Neuron (in vitro differentiated cells): ENCODE measurements around the gene MAFF.

Experiments
- H2AFZ ChIP-seq: one replicate; pipeline ENCODE4 v1.6.1; 2013; ENCODE audit warnings: low read depth, mild to moderate bottlenecking, inconsistent platforms, low read length, moderate library complexity
- H3K27me3 ChIP-seq: one replicate; pipeline ENCODE4 v1.6.1; 2013; ENCODE audit warnings: low read length; ENCODE audit not compliant: insufficient read depth
- H3K36me3 ChIP-seq: one replicate; pipeline ENCODE4 v1.6.1; 2013; ENCODE audit warnings: low read length; ENCODE audit not compliant: insufficient read depth
- H3K4me1 ChIP-seq: one replicate; pipeline ENCODE4 v1.6.1; 2013; ENCODE audit warnings: low read length; ENCODE audit not compliant: insufficient read depth
- H3K4me3 ChIP-seq: 2 replicates; pipeline ENCODE4 v1.5.1; 2013; ENCODE audit warnings: mild to moderate bottlenecking, low read length, moderate library complexity
- H3K9me3 ChIP-seq: one replicate; pipeline ENCODE4 v1.6.1; 2013; ENCODE audit warnings: low read length

MAFF gene

GRCh38 chr22:38214302-38215056 is 12.7 kb downstream of the MAFF start:
- no peak overlapping the region for H3K4me3 ChIP-seq
- no peaks in the 10 kb centered on the region for H3K27me3 ChIP-seq
- peaks cover 10% of the 10 kb centered on the region for H3K4me1 ChIP-seq
- no peaks in the 10 kb centered on the region for H3K9me3 ChIP-seq
- H3K36me3 ChIP-seq = peaks cover 3% of the 10 kb centered on the region
- no peak overlapping the region for H2AFZ ChIP-seq

DNA sequence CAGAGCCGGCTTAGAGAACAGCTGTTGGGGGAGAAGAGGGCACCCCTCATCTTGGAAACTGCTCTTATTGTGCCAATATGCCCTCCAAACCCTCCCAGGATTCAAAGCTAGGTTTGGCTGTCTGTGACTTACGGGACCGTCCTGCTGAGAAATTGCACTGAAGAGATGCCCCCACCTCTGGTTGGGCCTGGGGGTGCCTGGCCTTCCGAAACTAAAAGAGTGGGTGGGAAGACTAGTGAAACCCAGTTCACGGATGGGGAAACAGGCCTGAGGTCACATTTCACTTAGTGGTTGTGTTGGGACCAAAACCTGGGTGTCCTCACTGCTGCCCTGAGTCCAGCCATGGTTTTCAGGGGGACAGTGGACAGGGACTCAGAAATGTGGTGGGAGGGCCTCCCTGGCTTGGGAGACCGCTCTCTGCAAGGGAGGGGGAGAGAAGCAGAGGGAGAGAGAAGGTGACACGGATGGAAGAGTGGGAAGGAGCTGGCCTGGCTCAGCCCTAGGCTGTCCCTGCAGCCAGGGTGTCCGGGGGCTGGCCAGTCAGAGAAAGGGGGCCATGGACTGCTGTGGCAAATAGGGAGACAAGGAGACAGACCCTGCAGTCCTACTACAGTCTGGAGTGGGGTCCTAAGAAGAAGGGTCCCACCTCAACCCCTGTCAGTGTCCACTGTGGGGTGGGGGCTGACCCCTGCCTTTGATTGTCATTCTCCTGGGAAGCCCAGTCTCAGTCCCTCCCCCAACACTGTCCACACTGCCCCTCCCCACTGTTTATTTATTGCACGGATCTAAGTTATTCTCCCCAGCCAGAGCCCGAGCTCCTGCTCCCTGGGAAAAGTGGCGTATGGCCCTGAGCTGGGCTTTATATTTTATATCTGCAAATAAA is 13.6 kb downstream of the MAFF start:
- no peaks in the 10 kb centered on the region for H3K9me3 ChIP-seq
- peaks cover 3% of the 10 kb centered on the region for H3K36me3 ChIP-seq
- H3K4me3 ChIP-seq = no peak overlapping the region
- peaks cover 10% of the 10 kb centered on the region for H3K4me1 ChIP-seq
- no peaks in the 10 kb centered on the region for H3K27me3 ChIP-seq
- H2AFZ ChIP-seq = no peak overlapping the region

DNA sequence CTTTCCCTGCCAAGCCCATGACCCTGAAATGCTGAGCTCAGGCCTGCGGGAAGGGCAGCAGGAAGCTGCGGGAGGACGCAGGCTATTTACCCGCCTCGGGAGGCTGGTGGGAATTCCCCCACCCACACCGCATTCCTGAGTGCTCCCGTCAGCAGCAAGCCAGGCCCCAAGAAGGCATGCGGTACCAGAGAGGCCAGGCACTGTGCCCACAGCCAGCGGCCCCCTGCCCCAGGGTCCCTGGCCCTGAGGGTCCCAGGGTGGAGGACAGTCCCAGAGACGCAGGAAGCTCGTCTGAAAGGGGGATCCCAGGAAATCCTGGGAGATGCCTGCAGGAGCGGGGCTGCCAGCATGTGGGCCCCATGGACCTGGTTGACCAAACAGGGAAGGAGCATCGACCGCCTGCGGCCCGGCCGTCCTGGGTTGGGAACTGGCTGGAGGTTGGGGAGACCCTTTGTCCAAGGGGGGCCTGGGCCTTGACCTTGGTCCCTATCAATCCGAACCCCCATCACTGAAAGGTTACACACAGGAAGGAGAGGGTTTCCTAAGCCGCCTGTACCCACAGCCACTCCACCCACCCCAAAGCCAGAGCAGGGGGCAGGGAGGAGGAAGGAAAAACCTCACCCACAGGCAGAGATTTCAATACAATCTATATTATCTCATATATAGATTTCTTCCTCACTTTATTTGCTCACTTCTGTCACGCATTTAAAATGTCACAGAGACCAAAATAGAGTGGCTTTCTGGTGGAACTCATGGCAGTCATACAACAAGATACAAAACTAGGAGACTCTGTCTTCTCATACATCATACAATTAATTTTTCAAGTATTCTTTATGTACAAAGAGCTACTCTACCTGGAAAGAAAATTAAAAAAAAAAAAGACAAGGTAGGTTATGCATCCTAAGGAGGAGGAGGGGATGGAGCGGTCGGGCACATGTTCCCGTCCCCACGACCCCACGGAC is 17.1 kb downstream of the MAFF start:
- H3K27me3 ChIP-seq = no peaks in the 10 kb centered on the region
- no peaks in the 10 kb centered on the region for H3K9me3 ChIP-seq
- H3K4me3 ChIP-seq = no peak overlapping the region
- H3K4me1 ChIP-seq = peaks cover 10% of the 10 kb centered on the region
- H3K36me3 ChIP-seq = peaks cover 17% of the 10 kb centered on the region
- no peak overlapping the region for H2AFZ ChIP-seq

DNA sequence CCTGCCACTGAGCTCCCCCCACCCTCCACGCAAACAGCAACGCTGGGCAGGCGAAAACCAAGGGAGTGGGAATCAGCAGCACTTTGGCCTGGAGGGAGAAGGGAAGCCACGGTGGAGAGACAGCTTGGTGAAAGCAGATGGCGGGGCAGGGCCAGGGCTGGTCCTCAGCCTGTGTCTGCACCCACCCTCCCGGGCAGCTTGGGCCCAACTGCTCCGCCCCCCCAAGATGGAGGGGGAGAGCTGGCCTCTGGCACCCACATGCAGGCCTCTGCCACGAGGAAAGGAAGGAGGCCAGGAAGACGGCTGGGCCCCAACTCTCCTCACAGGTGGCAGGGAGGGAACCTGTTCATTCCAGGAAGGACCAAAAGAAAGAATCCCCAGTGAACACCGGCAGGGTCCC is 17.8 kb downstream of the MAFF start:
- Histone ChIP-seq H3K27me3 (no peaks in the 10 kb centered on the region), H2AFZ (no peak overlapping the region), H3K4me3 (no peak overlapping the region), H3K4me1 (peaks cover 10% of the 10 kb centered on the region), H3K9me3 (no peaks in the 10 kb centered on the region), H3K36me3 (peaks cover 21% of the 10 kb centered on the region)

DNA sequence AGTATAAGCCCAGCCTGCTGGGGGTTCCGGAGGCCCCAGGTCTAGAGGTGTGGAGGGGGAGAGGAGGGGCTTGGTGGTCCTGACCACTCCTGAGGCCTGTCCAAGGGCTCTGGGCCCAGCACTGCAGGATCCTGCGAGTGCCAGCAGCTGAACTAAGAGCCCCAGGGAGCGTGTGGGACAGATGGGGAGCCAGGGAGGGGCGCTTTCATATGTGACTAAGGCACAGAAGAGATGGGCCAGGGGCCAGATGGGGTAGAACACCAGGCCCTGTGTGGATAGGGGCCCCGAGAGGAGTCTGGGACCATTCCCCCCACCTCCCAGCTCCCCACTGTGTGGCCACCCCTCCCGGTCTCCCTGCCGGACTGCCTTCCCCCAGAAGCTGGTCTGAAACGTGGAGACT is 18.4 kb downstream of the MAFF start:
- Histone ChIP-seq H2AFZ (no peak overlapping the region), H3K9me3 (no peaks in the 10 kb centered on the region), H3K27me3 (no peaks in the 10 kb centered on the region), H3K36me3 (peaks cover 26% of the 10 kb centered on the region), H3K4me3 (no peak overlapping the region), H3K4me1 (peaks cover 10% of the 10 kb centered on the region)

DNA sequence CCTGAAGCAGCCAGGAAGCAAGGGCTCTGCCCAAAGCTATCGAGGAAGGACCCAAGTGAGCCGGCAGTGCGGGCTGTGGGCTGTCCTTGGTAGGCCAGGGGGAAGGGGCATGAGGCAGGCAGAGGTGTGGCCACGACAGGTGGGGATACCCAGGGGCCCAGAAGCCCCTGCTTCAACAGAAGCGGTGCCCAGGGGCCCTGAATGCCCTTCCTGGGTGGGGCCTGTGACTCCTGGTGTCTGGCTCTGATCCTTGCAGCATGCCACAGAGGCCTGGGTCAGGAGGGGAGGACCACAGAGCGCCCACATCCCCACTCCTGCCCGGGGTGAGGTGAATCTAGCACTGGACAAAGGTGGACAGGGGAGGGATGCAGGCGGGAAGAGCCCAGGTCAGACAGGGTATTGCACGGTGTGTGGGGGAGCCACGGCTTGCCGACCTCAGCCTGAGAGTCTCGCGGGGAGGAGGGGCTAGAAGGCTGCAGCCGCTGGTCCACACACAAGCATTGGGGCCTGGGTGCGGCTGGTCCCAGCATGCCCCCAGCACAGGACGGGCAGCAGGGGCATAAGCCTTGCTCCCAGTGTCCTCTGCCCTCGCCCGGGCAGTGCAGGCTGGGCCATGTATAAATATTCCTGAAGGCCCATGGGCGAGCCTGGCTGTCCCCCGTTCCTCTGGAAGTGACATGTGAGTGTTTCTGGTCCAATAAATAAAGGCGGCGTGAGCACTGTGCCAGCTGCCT is 19.0 kb downstream of the MAFF start:
- Histone ChIP-seq H3K36me3 (peaks cover 28% of the 10 kb centered on the region), H3K27me3 (no peaks in the 10 kb centered on the region), H3K4me1 (peaks cover 10% of the 10 kb centered on the region)

GRCh38 chr22:38221407-38221806 is 19.6 kb downstream of the MAFF start:
- Histone ChIP-seq H3K27me3 (no peaks in the 10 kb centered on the region), H2AFZ (no peak overlapping the region), H3K9me3 (no peaks in the 10 kb centered on the region), H3K36me3 (peaks cover 30% of the 10 kb centered on the region), H3K4me1 (peaks cover 10% of the 10 kb centered on the region), H3K4me3 (no peak overlapping the region)

More for the DNA sequence above, 19.0 kb downstream of the MAFF start:
- H3K4me3 ChIP-seq = no peak overlapping the region
- H2AFZ ChIP-seq = no peak overlapping the region
- no peaks in the 10 kb centered on the region for H3K9me3 ChIP-seq

GRCh38 chr22:38221908-38222796 is 20.4 kb downstream of the MAFF start:
- H3K36me3 ChIP-seq = peaks cover 37% of the 10 kb centered on the region
- peaks cover 10% of the 10 kb centered on the region for H3K4me1 ChIP-seq
- H3K9me3 ChIP-seq = no peaks in the 10 kb centered on the region
- H3K4me3 ChIP-seq = no peak overlapping the region
- H2AFZ ChIP-seq = no peak overlapping the region
- H3K27me3 ChIP-seq = no peaks in the 10 kb centered on the region

GRCh38 chr22:38222797-38223119 is 21.0 kb downstream of the MAFF start:
- Histone ChIP-seq H3K4me1 (peaks cover 10% of the 10 kb centered on the region), H3K9me3 (no peaks in the 10 kb centered on the region), H2AFZ (no peak overlapping the region), H3K4me3 (no peak overlapping the region), H3K27me3 (no peaks in the 10 kb centered on the region), H3K36me3 (peaks cover 37% of the 10 kb centered on the region)

GRCh38 chr22:38223289-38223960 is 21.6 kb downstream of the MAFF start:
- Histone ChIP-seq H3K9me3 (no peaks in the 10 kb centered on the region), H3K4me1 (peaks cover 11% of the 10 kb centered on the region), H3K27me3 (no peaks in the 10 kb centered on the region), H3K4me3 (no peak overlapping the region), H3K36me3 (peaks cover 43% of the 10 kb centered on the region), H2AFZ (no peak overlapping the region)

DNA sequence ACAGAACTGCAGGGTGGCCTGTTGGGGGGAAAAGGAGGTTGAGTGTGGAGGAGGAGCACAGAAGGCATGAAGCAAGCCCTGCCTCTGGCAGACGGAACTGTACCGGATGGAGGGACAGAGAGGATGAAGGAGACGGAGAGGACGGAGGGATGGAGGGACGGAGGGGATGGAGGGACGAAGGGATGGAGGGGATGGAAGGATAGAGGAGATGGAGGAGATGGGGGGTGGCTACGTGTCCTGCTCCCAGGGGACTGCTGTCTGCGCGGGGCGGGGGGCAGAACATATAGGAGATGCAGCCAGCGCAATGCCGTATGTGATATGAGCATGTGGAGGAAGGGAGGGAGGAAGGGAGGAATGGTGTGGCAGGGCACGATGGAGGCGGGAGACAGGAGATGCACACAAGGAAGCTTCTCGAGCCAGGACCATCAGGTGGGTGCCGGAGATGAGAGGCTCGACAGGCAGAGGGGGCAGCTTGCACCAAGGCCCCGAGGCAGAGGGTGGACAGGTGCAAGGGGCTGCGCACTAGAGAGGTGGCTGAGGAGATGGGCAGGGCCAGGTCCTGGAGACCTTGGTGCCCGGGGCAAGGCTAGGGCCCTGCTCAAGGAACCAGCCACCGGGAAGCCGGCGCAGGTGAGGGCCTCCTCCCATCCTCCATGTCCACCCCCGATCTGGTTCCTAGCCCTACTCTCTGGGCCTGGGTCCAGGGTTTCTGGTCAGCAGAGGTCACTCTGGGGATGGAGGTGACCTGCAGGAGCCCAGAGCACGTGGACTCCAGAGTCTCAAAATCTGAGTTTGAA is 25.3 kb downstream of the MAFF start:
- no peak overlapping the region for H2AFZ ChIP-seq
- peaks cover 12% of the 10 kb centered on the region for H3K4me1 ChIP-seq
- H3K27me3 ChIP-seq = no peaks in the 10 kb centered on the region
- no peak overlapping the region for H3K4me3 ChIP-seq
- H3K36me3 ChIP-seq = peaks cover 55% of the 10 kb centered on the region
- no peaks in the 10 kb centered on the region for H3K9me3 ChIP-seq
